HG03064 (cell line): ENCODE results near the gene ERCC4.

Source experiments
- ATAC-seq: cut with Tn5 transposase; IDR thresholded peaks from one replicate; pipeline ENCODE4 v1.9.1; 2021; ENCODE audit warnings: low read depth; ENCODE audit not compliant: unreplicated experiment

ERCC4 gene

DNA sequence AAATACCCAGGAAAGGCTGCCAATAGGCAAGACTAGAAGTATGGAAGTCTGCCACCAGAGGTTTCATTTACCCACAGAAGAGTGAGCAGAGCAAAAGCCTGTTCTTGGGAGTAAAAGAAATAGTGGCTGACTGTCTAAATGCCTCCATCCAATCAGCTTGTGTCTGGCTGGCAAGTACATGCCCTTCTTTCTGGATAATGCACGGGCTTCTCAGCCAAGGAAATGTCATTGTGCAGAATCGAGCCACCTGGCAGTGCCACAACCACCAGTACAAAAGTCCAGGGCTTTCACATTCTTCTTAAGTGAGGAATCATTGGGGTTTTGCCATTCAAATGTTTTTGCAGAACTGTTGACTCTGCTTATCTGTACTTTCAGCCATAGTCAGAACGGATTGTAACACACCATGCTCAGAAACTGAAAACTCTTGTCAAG is 10.1 kb upstream of the ERCC4 start:
- ATAC-seq, result no peak

- ATAC-seq, result no peak
Measured at GRCh38 chr16:13911306-13911705, 8.6 kb upstream of the ERCC4 start.

DNA sequence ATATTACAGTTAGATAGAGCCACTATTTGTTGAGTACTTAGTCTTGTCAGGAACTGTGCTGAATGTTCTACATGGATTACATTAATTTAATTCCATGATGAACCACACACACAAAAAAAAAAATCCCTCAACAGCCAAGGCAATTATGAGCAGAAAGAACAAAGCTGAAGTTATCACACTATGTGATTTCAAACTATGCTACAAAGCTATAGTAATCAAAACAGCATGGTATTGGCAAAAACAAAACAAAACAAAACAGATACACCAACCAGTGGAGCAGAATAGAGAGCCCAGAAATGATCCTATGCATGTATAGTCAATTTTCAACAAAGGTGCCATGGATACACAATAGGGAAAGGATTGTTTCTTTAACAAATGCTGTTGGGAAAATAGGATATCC is 8.1 kb upstream of the ERCC4 start:
- ATAC-seq, result no peak

DNA sequence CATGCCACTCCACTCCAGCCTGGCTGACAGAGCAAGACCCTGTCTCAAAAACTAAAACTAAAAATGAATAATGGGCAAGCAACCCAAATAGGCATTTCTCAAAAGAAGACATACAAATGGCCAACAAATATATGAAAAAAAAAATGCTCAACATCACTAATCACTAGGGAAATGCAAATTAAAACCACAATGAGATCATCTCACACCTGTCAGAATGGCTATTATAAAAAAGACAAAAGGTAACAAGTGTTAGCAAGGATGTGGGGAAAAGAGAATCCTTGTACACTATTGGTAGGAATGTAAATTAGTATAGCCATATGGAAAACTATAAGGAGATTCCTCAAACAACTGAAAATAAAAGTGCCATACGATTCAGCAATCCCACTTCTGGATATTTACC is 7.1 kb upstream of the ERCC4 start:
- no peak for ATAC-seq

DNA sequence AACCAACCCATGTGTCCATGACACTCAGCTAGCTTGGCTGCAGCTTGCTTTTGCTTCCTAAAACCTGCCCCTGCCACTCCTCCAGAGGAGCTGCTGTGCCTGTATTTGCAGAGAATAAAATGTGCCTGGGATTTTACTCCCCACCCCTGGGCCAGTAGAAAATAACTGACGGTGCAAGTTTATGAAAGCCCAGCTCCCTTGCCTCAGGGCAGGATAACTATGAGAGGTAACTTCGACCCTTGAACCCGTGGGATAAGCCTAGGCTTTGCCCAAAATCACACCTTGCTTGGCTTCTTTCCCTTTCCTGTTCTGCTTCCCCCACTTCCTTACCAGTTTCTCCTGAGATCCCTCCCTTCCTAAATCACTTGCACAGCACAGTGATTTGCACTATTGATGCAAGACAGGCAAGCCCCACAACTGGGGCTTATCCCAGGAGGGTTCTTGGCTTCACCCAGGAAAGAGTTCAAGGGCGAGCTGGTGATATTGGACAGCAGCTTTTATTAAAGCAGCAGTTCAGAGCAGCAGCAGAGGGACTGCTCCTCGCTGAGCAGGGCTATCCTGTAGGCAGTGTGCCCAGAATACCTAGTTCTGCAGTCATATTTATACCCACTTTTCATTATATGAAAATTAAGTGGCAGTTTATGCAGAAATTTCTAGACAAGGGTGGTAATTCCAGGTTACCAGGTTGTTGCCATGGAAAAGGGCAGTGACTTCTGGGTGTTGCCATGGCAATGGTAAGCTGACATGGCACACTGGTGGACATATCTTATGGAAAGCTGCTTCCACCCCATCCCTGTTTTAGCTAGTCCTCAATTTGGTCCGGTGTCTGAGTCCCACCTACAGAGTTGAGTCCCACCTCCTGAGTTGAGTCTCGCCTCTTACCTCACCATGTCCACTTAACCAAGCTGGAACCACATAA is 6.3 kb upstream of the ERCC4 start:
- no peak for ATAC-seq

GRCh38 chr16:13915033-13915635 is 4.8 kb upstream of the ERCC4 start:
- no peak for ATAC-seq

- no peak for ATAC-seq
Measured at GRCh38 chr16:13919330-13919682, 648 bp upstream of the ERCC4 start.

- no peak for ATAC-seq
Measured at GRCh38 chr16:13920510-13920818, 510 bp downstream of the ERCC4 start.

DNA sequence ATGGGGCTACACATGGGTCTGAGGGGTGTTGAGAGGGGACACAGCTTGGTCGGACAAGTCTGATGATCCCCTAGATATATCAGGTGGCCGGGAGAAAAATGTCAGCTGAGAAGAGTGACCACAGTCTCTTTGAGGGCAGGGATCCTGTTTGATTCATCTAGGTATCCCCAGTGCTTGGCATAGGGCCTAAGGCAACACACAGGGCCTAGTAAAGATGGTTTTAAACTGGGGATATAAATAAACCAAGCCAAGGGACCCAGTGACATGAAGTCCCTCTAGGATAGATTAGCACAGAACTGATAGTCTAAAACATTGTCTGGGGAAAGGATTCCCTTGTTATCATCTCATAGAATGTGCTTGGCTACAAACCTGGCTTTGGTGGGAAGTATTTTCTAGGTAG is 1.4 kb downstream of the ERCC4 start:
- no peak for ATAC-seq

- ATAC-seq, result no peak
Measured at GRCh38 chr16:13923703-13924298, 3.8 kb downstream of the ERCC4 start.

DNA sequence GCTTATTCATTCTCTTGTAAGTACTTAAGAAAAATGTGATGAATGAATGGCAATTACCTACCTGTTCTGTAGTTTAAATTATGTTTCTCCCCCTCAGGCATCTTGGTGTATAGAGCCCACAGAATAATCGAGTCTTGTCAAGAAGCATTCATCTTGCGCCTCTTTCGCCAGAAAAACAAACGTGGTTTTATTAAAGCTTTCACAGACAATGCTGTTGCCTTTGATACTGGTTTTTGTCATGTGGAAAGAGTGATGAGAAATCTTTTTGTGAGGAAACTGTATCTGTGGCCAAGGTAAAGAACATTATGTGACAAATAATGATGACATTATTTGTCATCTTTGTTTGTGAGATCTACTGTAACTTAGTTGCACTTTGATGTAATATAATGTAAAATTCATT is 6.5 kb downstream of the ERCC4 start:
- no peak for ATAC-seq

DNA sequence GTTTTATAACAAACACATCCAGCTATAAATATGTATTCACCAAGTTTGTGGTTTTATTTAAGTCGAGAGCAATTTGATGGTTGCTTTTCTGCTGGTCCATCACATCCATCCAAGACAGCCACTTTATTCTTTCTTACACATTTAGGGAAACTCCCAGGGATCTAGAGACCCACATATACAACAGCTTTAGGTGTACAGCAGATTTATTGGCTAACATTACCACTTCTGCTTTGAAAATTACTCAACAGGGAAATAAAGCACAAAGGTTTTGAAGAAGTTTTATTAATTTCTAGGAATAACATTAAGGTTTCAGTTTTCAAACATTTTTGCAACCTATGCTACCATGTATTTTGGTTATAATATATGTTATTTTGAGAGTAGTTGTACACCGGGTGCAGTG is 6.9 kb downstream of the ERCC4 start:
- ATAC-seq, result no peak

- no peak for ATAC-seq
Measured at GRCh38 chr16:13928646-13929045, 8.7 kb downstream of the ERCC4 start.

DNA sequence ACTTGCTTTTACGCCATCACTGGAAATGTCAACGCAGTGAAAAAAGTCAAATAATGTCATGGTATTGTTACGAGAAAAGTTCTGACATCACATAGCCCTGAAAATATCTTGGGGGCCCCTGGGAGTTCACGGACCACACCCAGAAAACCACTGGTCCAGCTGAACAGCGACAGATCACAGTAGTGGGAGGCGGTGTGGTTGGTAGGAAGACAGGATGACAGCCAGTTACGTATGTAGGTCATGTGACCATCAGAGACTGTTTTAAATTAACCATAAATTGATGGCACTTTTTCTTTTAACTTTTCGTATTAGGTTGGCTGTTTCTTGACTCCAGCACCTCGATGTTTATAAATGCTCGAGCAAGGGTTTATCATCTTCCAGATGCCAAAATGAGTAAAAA is 11.9 kb downstream of the ERCC4 start:
- ATAC-seq, result no peak

DNA sequence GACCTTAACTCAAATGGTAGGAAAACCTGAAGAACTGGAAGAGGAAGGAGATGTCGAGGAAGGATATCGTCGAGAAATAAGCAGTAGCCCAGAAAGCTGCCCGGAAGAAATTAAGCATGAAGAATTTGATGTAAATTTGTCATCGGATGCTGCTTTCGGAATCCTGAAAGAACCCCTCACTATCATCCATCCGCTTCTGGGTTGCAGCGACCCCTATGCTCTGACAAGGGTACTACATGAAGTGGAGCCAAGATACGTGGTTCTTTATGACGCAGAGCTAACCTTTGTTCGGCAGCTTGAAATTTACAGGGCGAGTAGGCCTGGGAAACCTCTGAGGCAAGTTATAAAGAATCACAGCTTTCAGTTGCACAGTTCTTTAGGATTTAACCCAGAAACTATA is 15.5 kb downstream of the ERCC4 start:
- no peak for ATAC-seq

DNA sequence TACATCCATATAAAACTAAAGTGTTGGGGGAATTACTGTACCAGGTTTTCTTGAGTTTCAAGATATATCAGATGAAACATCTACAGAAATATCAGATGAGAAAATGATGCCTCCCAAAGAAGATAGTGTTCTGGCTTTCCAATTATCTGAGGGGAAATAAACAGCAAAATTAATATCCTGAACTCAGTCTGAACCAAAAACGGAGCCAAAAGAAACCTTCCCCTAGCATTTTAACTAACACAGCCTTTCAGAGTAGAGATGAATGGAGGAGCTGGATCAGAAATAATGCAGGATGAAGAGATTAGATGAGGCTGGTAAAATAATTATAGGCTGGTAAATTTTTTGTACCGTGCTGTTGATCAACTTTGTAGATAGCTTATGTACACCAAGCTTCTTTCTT is 16.2 kb downstream of the ERCC4 start:
- ATAC-seq, result no peak

- no peak for ATAC-seq
Measured at GRCh38 chr16:13936596-13937081, 16.7 kb downstream of the ERCC4 start.

GRCh38 chr16:13937411-13937810 is 17.5 kb downstream of the ERCC4 start:
- ATAC-seq, result no peak

- no peak for ATAC-seq
Measured at GRCh38 chr16:13938480-13938879, 18.5 kb downstream of the ERCC4 start.

- no peak for ATAC-seq
Measured at GRCh38 chr16:13939821-13940220, 19.9 kb downstream of the ERCC4 start.

DNA sequence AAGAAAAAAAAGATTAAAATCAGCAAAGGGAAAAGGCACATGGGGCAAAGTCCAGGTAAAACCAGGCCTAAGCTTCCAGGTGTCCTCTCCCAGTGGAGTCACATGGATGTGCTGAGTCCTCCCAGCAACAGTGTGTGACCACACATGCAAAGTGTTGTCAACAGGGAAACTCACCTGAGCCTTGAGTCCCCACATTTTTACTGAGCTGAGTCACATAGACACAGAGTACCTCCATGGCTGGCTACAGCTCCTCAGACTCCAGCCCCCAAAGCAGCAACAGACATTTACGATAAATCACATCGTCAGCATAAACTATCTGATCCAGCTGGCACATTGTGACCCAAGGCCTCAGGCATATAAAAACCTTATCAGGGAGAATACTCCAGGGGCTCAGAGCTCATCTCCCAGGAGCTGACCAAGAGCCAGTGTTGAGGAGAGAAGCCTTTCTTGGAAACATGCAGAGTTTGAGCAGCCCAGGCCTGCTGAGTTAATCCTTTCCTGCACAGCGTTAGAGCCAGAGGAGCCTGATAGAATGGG is 20.5 kb downstream of the ERCC4 start:
- ATAC-seq, result no peak

GRCh38 chr16:13944816-13945215 is 24.9 kb downstream of the ERCC4 start:
- no peak for ATAC-seq
